ENCODE measurements around the gene PCDHB1.
"Not testable (repeated sequence)": the region's sequence is repeated elsewhere in the genome, so short reads cannot be mapped to it uniquely, and the experiment has no call there.

PCDHB1 gene

DNA sequence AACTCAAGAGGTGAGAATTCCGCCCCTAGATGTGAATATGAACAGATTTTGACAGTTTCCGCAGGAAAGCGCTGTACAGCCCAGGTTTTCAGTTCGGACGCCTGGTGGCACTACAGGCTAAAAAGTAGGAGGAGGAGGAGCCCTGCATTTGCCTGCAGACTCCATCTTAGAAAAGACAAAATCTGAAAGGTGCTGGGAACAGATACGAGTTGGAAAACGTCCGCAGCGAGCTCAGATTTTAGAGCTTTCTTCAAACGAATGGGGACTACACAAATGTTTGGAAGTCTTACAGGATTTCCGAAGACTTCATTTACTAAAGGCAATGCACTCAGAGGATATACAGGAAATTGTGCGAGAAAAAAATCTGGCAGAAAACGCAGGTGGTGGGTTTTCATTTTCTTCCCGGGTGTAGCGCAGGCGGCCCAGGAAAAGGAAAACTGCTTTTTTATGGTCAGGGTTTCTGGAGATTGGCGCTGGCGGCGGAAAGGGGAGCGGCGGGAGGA, 33.4 kb downstream of the PCDHB1 start:
- DNase-seq, result peak; percentile 68

GRCh38 chr5:141094481-141095262, 43.5 kb downstream of the PCDHB1 start, which contains the start of gene PCDHB2:
Gene PCDHB2, plus strand, starts transcription at chr5:141094615. Its CDS starts 176 bp downstream, at chr5:141094791.
- no peak for DNase-seq

DNA sequence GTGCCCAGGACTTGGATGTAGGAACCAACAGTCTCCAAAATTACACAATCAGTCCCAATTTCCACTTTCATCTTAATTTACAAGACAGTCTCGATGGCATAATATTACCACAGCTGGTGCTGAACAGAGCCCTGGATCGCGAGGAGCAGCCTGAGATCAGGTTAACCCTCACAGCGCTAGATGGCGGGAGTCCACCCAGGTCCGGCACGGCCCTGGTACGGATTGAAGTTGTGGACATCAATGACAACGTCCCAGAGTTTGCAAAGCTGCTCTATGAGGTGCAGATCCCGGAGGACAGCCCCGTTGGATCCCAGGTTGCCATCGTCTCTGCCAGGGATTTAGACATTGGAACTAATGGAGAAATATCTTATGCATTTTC, 44.1 kb downstream of the PCDHB1 start:
- DNase-seq, result no peak

GRCh38 chr5:141096181-141096580, 45.0 kb downstream of the PCDHB1 start:
- DNase-seq, result not testable (repeated sequence)

- not testable (repeated sequence) for DNase-seq
Measured at GRCh38 chr5:141096586-141096985, 45.4 kb downstream of the PCDHB1 start.

DNA sequence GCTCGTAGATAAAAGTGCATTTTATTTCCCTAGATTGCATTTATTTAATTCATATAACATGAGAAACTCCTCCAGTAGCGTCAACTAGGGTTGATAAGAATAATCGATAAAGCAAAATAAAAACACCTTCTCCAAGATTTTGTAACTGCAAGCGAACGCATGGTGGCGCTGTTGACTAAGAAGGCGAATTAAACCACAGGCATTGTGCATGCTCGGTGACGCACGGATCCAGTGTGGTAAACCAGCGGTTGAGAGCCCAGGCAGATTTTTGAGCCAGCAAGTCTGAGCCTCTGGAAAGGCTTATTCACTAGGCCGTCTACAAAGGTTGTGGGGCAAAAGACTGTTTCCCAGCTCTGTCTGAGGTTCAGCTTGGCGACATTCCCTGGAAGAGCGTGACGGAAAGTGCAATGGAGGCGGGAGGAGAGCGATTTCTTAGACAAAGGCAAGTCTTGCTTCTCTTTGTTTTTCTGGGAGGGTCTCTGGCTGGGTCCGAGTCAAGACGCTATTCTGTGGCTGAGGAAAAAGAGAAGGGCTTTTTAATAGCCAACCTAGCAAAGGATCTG, 49.1 kb downstream of the PCDHB1 start, which contains the start of gene PCDHB3:
Gene PCDHB3, plus strand, starts transcription at position 231 of the 563 bp plus-strand sequence. Its CDS starts 177 bp downstream, at position 408.
- DNase-seq, result peak; percentile 67

- DNase-seq, result no peak
Measured at GRCh38 chr5:141101059-141101458, 49.9 kb downstream of the PCDHB1 start.

DNA sequence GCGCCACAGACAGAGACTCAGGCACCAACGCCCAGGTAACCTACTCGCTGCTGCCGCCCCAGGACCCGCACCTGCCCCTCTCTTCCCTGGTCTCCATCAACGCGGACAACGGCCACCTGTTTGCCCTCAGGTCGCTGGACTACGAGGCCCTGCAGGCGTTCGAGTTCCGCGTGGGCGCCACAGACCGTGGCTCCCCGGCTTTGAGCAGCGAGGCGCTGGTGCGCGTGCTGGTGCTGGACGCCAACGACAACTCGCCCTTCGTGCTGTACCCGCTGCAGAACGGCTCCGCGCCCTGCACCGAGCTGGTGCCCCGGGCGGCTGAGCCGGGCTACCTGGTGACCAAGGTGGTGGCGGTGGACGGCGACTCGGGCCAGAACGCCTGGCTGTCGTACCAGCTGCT, 50.9 kb downstream of the PCDHB1 start:
- DNase-seq, result not testable (repeated sequence)

DNA sequence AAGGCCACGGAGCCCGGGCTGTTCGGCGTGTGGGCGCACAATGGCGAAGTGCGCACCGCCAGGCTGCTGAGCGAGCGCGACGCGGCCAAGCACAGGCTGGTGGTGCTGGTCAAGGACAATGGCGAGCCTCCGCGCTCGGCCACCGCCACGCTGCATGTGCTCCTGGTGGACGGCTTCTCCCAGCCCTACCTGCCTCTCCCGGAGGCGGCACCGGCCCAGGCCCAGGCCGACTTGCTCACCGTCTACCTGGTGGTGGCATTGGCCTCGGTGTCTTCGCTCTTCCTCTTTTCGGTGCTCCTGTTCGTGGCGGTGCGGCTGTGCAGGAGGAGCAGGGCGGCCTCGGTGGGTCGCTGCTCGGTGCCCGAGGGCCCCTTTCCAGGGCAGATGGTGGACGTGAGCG, 51.3 kb downstream of the PCDHB1 start:
- not testable (repeated sequence) for DNase-seq

- DNase-seq, result no peak
Measured at GRCh38 chr5:141105350-141105749, 54.2 kb downstream of the PCDHB1 start.

Measured in activated effector memory CD4-positive, alpha-beta T cell treated with anti-CD3 and anti-CD28 coated beads, Interleukin-2, amount 50 U/mL, for 16 hours (primary cell).